Neural progenitor cell (in vitro differentiated cells): ENCODE data around the gene C1RL.

Experiments used
- EZH2 ChIP-seq: fragments of 200-600 bp; sonication (generic); IDR thresholded peaks from 2 replicates; pipeline ENCODE4 v1.6.1; 2017; ENCODE audit warnings: antibody characterized with exemption, mild to moderate bottlenecking, moderate library complexity
- EZH2phosphoT487 ChIP-seq: fragments of 200-600 bp; sonication (generic); IDR thresholded peaks from 2 replicates; pipeline ENCODE4 v1.6.1; 2017; ENCODE audit warnings: antibody characterized with exemption
- TF ChIP-seq, protein P1 (sequence below): fragments of 200-600 bp; sonication (generic); IDR thresholded peaks from 2 replicates; pipeline ENCODE4 v1.5.1; 2017; ENCODE audit warnings: antibody characterized with exemption, mild to moderate bottlenecking

GRCh38 chr12:7128681-7129286 is 19.8 kb upstream of the C1RL start, which contains the start of gene RBP5:
- TF ChIP-seq, protein P1, sequence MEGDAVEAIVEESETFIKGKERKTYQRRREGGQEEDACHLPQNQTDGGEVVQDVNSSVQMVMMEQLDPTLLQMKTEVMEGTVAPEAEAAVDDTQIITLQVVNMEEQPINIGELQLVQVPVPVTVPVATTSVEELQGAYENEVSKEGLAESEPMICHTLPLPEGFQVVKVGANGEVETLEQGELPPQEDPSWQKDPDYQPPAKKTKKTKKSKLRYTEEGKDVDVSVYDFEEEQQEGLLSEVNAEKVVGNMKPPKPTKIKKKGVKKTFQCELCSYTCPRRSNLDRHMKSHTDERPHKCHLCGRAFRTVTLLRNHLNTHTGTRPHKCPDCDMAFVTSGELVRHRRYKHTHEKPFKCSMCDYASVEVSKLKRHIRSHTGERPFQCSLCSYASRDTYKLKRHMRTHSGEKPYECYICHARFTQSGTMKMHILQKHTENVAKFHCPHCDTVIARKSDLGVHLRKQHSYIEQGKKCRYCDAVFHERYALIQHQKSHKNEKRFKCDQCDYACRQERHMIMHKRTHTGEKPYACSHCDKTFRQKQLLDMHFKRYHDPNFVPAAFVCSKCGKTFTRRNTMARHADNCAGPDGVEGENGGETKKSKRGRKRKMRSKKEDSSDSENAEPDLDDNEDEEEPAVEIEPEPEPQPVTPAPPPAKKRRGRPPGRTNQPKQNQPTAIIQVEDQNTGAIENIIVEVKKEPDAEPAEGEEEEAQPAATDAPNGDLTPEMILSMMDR, result no peak
- no peak for TF ChIP-seq EZH2
- no peak for TF ChIP-seq EZH2phosphoT487
